ENCODE results near the gene PAQR3.
"Not testable (repeated sequence)": the region's sequence is repeated elsewhere in the genome, so short reads cannot be mapped to it uniquely, and the experiment has no call there.

Gene PAQR3

DNA sequence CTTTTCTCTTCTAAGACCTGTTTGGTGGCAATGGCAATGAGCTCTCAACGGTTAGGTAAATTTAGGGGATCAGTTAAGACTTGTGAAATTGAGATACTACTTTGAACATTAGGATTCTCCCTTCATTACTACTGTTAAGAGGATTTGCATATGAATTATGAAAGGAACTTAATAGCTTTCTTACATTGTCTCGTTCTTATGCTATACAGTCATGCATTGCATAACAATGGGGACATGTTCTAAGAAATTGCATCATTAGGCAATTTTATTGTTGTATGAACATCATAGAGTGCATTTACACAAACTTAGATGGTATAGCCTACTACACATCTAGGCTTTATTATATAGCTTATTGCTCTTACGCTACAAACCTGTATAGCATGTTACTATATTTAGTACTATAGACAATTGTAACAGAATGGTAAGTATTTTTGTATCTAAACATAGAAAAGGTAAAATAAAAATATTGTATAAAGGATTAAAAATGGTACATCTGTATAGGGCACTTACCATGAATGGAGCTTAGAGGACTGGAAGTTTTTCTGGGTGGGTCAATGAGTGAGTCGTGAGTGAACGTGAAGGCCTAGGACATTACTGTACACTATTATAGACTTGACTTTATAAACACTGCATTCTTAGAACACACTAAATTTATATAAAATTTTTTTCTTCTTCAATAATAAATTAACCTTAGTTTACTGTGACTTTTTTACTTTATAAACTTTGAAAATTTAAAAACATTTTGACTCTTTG lies 62.5 kb downstream of the PAQR3 start:
- Histone ChIP-seq H3K27ac (no peak overlapping the region), H3K4me1 (ENCODE audit: control insufficient read depth in 1 of 2, insufficient read depth in 1 of 2, low read depth in 1 of 2, low read length in 1 of 2) (no peaks in the 10 kb centered on the region), H3K4me3 (ENCODE audit: low read depth in 1 of 2, low read length in 1 of 2) (no peak overlapping the region), H3K9me3 (no peaks in the 10 kb centered on the region), H3K27me3 (no peaks in the 10 kb centered on the region), H3K36me3 (peaks cover 88% of the 10 kb centered on the region)
- no peak for TF ChIP-seq CTCF (IDR thresholded peaks at IDR 0.05)

GRCh38 chr4:78870056-78870455 lies 69.2 kb downstream of the PAQR3 start:
- no peaks in the 10 kb centered on the region for H3K4me1 ChIP-seq (ENCODE audit: control insufficient read depth in 1 of 2, insufficient read depth in 1 of 2, low read depth in 1 of 2, low read length in 1 of 2)

DNA sequence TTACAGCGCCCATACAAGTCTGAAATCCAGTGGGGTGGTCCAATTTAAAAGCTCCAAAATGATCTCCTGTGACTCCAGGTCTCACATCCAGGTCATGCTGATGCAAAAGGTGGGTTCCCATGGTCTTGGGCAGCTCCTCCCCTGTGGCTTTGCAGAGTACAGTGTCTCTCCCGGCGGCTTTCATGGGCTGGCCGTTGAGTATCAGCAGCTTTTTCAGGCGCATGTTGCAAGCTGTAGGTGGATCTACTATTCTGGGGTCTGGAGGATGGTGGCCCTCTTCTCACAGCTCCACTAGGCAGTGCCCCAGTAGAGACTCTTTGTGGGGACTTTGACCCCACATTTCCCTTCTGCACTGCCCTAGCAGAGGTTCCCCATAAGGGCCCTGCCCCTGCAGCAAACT lies 70.5 kb downstream of the PAQR3 start:
- H3K4me1 ChIP-seq (ENCODE audit: control insufficient read depth in 1 of 2, insufficient read depth in 1 of 2, low read depth in 1 of 2, low read length in 1 of 2); H3K27me3 ChIP-seq; H3K4me3 ChIP-seq (ENCODE audit: low read depth in 1 of 2, low read length in 1 of 2); H3K9me3 ChIP-seq; H3K27ac ChIP-seq: not testable (repeated sequence)
- peaks cover 75% of the 10 kb centered on the region for H3K36me3 ChIP-seq

More at GRCh38 chr4:78870056-78870455, 69.2 kb downstream of the PAQR3 start:
- H3K27me3 ChIP-seq: no peaks in the 10 kb centered on the region
- peaks cover 89% of the 10 kb centered on the region for H3K36me3 ChIP-seq
- no peaks in the 10 kb centered on the region for H3K9me3 ChIP-seq
- TF ChIP-seq CTCF (IDR thresholded peaks at IDR 0.05): no peak
- no peak overlapping the region for H3K27ac ChIP-seq
- H3K4me3 ChIP-seq (ENCODE audit: low read depth in 1 of 2, low read length in 1 of 2): no peak overlapping the region

DNA sequence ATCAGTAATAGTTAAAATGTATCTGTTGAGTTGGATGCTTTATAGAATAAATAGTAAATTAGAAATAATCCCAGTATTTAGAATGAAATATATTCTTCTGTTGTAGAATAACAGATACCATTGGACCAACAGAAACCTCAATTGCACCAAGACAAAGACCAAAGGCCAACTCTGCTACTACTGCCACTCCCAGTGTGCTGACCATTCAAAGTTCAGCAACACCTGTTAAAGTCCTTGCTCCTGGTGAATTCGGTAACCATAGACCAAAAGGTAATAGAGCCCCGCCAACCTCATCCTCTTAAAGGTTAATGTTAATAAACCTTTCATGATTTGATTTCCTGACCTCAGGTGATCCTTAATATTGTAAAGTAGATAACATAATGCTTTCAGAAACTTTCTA lies 73.8 kb downstream of the PAQR3 start:
- no peaks in the 10 kb centered on the region for H3K4me1 ChIP-seq (ENCODE audit: control insufficient read depth in 1 of 2, insufficient read depth in 1 of 2, low read depth in 1 of 2, low read length in 1 of 2)
- TF ChIP-seq CTCF (IDR thresholded peaks at IDR 0.05): no peak
- H3K4me3 ChIP-seq (ENCODE audit: low read depth in 1 of 2, low read length in 1 of 2): no peak overlapping the region
- no peaks in the 10 kb centered on the region for H3K9me3 ChIP-seq
- H3K27ac ChIP-seq: no peak overlapping the region
- no peaks in the 10 kb centered on the region for H3K27me3 ChIP-seq
- H3K36me3 ChIP-seq: peaks cover 57% of the 10 kb centered on the region

DNA sequence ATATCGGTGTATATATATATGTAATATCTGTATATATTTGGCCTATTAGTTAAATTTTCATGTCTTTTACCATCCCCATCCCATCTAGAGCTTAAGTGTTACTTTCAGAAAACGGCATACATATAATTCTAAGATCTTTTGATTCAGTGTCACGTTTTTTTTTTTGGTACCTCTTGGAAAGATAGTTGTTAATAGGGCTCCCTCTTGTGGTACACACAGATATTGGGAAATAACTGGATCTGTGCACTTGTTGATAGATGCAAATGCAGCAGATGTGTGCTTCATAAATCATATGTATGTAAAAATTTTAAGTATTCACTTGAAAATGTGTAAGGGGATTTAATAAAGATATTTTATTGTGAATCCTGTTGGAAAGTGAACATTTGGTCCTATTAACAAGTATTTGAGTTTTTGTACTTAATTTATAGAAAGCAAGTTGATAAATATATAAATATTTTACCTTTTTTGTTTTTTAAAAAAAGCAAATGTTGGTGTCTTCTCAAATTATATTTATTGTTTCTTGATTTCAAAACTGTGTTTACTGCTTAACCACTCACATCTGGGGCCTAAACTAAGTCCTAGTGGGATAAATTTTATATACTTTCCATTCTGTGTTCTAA lies 74.7 kb downstream of the PAQR3 start:
- TF ChIP-seq CTCF (IDR thresholded peaks at IDR 0.05): peak; percentile 42
- H3K9me3 ChIP-seq: no peaks in the 10 kb centered on the region
- H3K27ac ChIP-seq: no peak overlapping the region
- H3K27me3 ChIP-seq: no peaks in the 10 kb centered on the region
- no peaks in the 10 kb centered on the region for H3K4me1 ChIP-seq (ENCODE audit: control insufficient read depth in 1 of 2, insufficient read depth in 1 of 2, low read depth in 1 of 2, low read length in 1 of 2)
- no peak overlapping the region for H3K4me3 ChIP-seq (ENCODE audit: low read depth in 1 of 2, low read length in 1 of 2)
- H3K36me3 ChIP-seq: peaks cover 59% of the 10 kb centered on the region

DNA sequence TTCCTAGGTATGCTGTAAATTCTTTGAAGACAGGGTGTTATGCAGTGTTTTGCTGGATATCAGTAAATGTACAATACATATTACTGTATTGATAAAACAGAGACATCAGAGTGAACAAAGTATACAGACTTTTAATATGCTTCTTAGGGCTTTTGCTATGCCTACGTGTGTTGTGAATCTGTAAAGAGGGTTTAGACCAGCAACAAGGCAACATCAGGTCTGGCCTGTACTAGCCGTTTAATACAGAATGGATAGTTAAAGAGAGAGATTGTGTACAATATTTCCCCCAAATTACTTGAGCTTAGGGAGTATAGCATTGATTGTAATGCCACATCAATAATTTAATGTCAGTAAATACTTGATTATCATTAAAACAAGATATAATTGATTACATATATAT lies 75.2 kb downstream of the PAQR3 start:
- Histone ChIP-seq H3K9me3 (no peaks in the 10 kb centered on the region), H3K27me3 (no peaks in the 10 kb centered on the region), H3K27ac (peak overlapping the region; percentile 30), H3K4me1 (ENCODE audit: control insufficient read depth in 1 of 2, insufficient read depth in 1 of 2, low read depth in 1 of 2, low read length in 1 of 2) (no peaks in the 10 kb centered on the region), H3K36me3 (peaks cover 63% of the 10 kb centered on the region), H3K4me3 (ENCODE audit: low read depth in 1 of 2, low read length in 1 of 2) (no peak overlapping the region)
- TF ChIP-seq CTCF (IDR thresholded peaks at IDR 0.05): no peak

Data from neutrophil (primary cell).